ENCODE measurements around the gene TEAD1. TPM values are rescaled to one million over a fixed set of nuclear protein-coding genes. Genes with fewer than 3 reads are reported as not detected.

Gene TEAD1
- total RNA-seq, 1 experiment from 2014 or later, result 102 TPM

DNA sequence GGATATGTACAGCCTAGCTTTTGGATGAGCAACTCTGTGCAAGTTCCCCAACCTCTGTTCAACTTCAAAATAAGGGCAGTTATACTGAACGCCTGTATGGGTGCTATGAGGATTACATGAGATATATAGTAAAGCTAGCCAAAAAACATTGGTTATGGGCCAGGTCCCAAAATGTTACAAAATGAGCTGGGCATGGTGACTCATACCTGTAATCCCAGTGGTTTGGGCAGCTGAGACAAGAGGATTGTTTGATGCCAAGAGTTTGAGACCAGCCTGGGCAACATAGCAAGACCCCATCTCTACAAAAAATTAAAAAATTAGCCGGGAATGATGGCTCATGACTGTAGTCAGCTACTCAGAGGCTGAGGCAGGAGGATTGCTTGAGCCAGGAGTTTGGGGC, 118.4 kb downstream of the TEAD1 start:
- BruUV-seq (replicated peaks), result TSS peak; percentile 17
- intact Hi-C loops (cut with micrococcal nuclease; ENCODE audit: unreplicated experiment) (no loop called here), in situ Hi-C loops (cut with HindIII; ENCODE audit: low pct_unique_long_range_greater_than_20kb, low sequenced_read_pairs) (no loop called here)
- ATAC-seq (no peak), DNase-seq (ENCODE audit: low read depth, low spot score) (no peak)
- Histone ChIP-seq H3K4me3 (ENCODE audit: low read depth in 2 of 2, low read length in 2 of 2) (no peak overlapping the region), H3K36me3 (ENCODE audit: control insufficient read depth, insufficient read depth, low read length) (no peaks in the 10 kb centered on the region), H3K9me3 (ENCODE audit: control insufficient read depth, insufficient read depth, low read depth, low read length) (no peaks in the 10 kb centered on the region), H3K4me1 (ENCODE audit: control insufficient read depth, insufficient read depth, low read length) (no peaks in the 10 kb centered on the region), H3K27ac (ENCODE audit: low read length) (no peak overlapping the region), H3K27me3 (ENCODE audit: control insufficient read depth, insufficient read depth, low read length) (no peaks in the 10 kb centered on the region)
- ChIA-PET CTCF (no interaction called here), POLR2A (no interaction called here)
- no peak for TF ChIP-seq SIN3A (IDR thresholded peaks at IDR 0.05; ENCODE audit: borderline replicate concordance, insufficient read depth, low read depth, low read length)

GRCh38 chr11:12793065-12793464, 118.8 kb downstream of the TEAD1 start:
- Histone ChIP-seq H3K4me1 (ENCODE audit: control insufficient read depth, insufficient read depth, low read length) (0 out of 2 replicates have a peak, but pooled peaks cover 1% of the 10 kb centered on the region), H3K9me3 (ENCODE audit: control insufficient read depth, insufficient read depth, low read depth, low read length) (no peaks in the 10 kb centered on the region), H3K4me3 (ENCODE audit: low read depth in 2 of 2, low read length in 2 of 2) (no peak overlapping the region), H3K27ac (ENCODE audit: low read length) (no peak overlapping the region), H3K36me3 (ENCODE audit: control insufficient read depth, insufficient read depth, low read length) (no peaks in the 10 kb centered on the region), H3K27me3 (ENCODE audit: control insufficient read depth, insufficient read depth, low read length) (no peaks in the 10 kb centered on the region)
- TF ChIP-seq, protein P1, sequence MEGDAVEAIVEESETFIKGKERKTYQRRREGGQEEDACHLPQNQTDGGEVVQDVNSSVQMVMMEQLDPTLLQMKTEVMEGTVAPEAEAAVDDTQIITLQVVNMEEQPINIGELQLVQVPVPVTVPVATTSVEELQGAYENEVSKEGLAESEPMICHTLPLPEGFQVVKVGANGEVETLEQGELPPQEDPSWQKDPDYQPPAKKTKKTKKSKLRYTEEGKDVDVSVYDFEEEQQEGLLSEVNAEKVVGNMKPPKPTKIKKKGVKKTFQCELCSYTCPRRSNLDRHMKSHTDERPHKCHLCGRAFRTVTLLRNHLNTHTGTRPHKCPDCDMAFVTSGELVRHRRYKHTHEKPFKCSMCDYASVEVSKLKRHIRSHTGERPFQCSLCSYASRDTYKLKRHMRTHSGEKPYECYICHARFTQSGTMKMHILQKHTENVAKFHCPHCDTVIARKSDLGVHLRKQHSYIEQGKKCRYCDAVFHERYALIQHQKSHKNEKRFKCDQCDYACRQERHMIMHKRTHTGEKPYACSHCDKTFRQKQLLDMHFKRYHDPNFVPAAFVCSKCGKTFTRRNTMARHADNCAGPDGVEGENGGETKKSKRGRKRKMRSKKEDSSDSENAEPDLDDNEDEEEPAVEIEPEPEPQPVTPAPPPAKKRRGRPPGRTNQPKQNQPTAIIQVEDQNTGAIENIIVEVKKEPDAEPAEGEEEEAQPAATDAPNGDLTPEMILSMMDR (IDR thresholded peaks at IDR 0.05), result no peak
- TF ChIP-seq SIN3A (IDR thresholded peaks at IDR 0.05; ENCODE audit: borderline replicate concordance, insufficient read depth, low read depth, low read length), result no peak
- ChIA-PET POLR2A (no interaction called here), CTCF (no interaction called here)
- ATAC-seq (no peak), DNase-seq (ENCODE audit: low read depth, low spot score) (no peak)
- in situ Hi-C loops (cut with HindIII; ENCODE audit: low pct_unique_long_range_greater_than_20kb, low sequenced_read_pairs), result no loop called here
- intact Hi-C loops (cut with micrococcal nuclease; ENCODE audit: unreplicated experiment), result no loop called here
- BruUV-seq (replicated peaks), result no TSS peak

GRCh38 chr11:12793506-12793905, 119.3 kb downstream of the TEAD1 start:
- no peaks in the 10 kb centered on the region for H3K9me3 ChIP-seq (ENCODE audit: control insufficient read depth, insufficient read depth, low read depth, low read length)
- peaks cover 5% of the 10 kb centered on the region; the same call in 1 of the 2 replicates for H3K4me1 ChIP-seq (ENCODE audit: control insufficient read depth, insufficient read depth, low read length)
- intact Hi-C loops (cut with micrococcal nuclease; ENCODE audit: unreplicated experiment), result no loop called here
- DNase-seq (ENCODE audit: low read depth, low spot score) (no peak), ATAC-seq (no peak)
- no TSS peak for BruUV-seq (replicated peaks)
- no peaks in the 10 kb centered on the region for H3K27me3 ChIP-seq (ENCODE audit: control insufficient read depth, insufficient read depth, low read length)
- in situ Hi-C loops (cut with HindIII; ENCODE audit: low pct_unique_long_range_greater_than_20kb, low sequenced_read_pairs), result no loop called here
- ChIA-PET CTCF (no interaction called here), POLR2A (no interaction called here)
- no peak for TF ChIP-seq TCF7L2 (IDR thresholded peaks at IDR 0.05; ENCODE audit: low read depth, low read length)
- TF ChIP-seq, protein P1 (IDR thresholded peaks at IDR 0.05), result no peak
- TF ChIP-seq POLR2AphosphoS5 (IDR thresholded peaks at IDR 0.05; ENCODE audit: low read depth, low read length), result no peak
- no peak for TF ChIP-seq SIN3A (IDR thresholded peaks at IDR 0.05; ENCODE audit: borderline replicate concordance, insufficient read depth, low read depth, low read length)
- TF ChIP-seq REST (IDR thresholded peaks at IDR 0.05; ENCODE audit: insufficient read depth in 1 of 2, low read depth in 2 of 2, low read length in 1 of 2), result no peak
- no peak overlapping the region for H3K27ac ChIP-seq (ENCODE audit: low read length)
- H3K36me3 ChIP-seq (ENCODE audit: control insufficient read depth, insufficient read depth, low read length), result no peaks in the 10 kb centered on the region
- H3K4me3 ChIP-seq (ENCODE audit: low read depth in 2 of 2, low read length in 2 of 2), result no peak overlapping the region
